Stomach (tissue), 4 donors: ENCODE results near the gene PACS2.

Experiments used
- CTCF ChIP-seq, 7 experiments: fragments of 450-650 bp in 4 of 7; fragments of 200-600 bp in 3 of 7; sonication (generic) in 3 of 7; IDR thresholded peaks; one replicate each; pipeline ENCODE4 v1.5.1; 2016 to 2019; ENCODE audit warnings: antibody characterized with exemption in 7 of 7, control low read depth in 2 of 7, mild to moderate bottlenecking in 1 of 7
- POLR2A ChIP-seq, 4 donors: fragments of 450-650 bp; IDR thresholded peaks; one replicate each; pipeline ENCODE4 v1.6.1; 2016; ENCODE audit warnings: antibody characterized with exemption in 4 of 4, control low read depth in 2 of 4, mild to moderate bottlenecking in 1 of 4, moderate library complexity in 1 of 4

- TF ChIP-seq CTCF (IDR thresholded peaks at IDR 0.05) (no peak), POLR2A (IDR thresholded peaks at IDR 0.05) (no peak)
These were observed 105.8 kb downstream of the PACS2 start for GRCh38 chr14:105420101-105420973.
